ENCODE data around the gene CCIN. TPM values are rescaled to one million over a fixed set of nuclear protein-coding genes. Genes with fewer than 3 reads are reported as not detected.

CCIN gene
- total RNA-seq, 1 experiment from 2014 or later = 0.20 TPM

- Histone ChIP-seq H4K20me1 (ENCODE audit: insufficient read depth) (no peaks in the 10 kb centered on the region), H2AFZ (ENCODE audit: low read depth, low read length, poor library complexity, severe bottlenecking) (no peak overlapping the region), H3K79me2 (ENCODE audit: insufficient read depth, low read length) (no peaks in the 10 kb centered on the region), H3K9ac (ENCODE audit: low read length) (no peak overlapping the region), H3K9me2 (ENCODE audit: insufficient read depth) (no peaks in the 10 kb centered on the region), H3K4me3 (replicated peaks in 1 of 2; ENCODE audit: low read depth in 1 of 2, low read length in 2 of 2) (no peak overlapping the region), H3K4me2 (ENCODE audit: low read length) (no peak overlapping the region), H3K27me3 (ENCODE audit: insufficient read depth, low read length) (no peaks in the 10 kb centered on the region), H3K36me3 (ENCODE audit: control insufficient read depth in 1 of 2, insufficient read depth in 2 of 2, low read length in 2 of 2) (no peaks in the 10 kb centered on the region), H3K9me3 (ENCODE audit: control insufficient read depth in 1 of 2, insufficient read depth in 1 of 2, low read depth in 1 of 2, low read length in 2 of 2) (no peaks in the 10 kb centered on the region; a peak in 1 of 4 replicates), H3K4me1 (ENCODE audit: control insufficient read depth in 1 of 2, insufficient read depth in 2 of 2, low read length in 2 of 2) (peaks cover 7 to 12% of the 10 kb centered on the region in 2 experiments), H3K27ac (ENCODE audit: low read depth, low read length) (no peak overlapping the region)
- TF ChIP-seq ZFX (IDR thresholded peaks at IDR 0.05) = no peak
- BruUV-seq (replicated peaks) = no TSS peak
- intact Hi-C loops (cut with micrococcal nuclease) = no loop called here
- ChIA-PET RAD21 (ENCODE audit: low non-redundant PET in 1 of 2, low total read pairs in 2 of 2, uncharacterized antibody in 2 of 2, unreplicated experiment in 2 of 2) (no interaction called here), CTCF (no interaction called here), POLR2A (no interaction called here)
- ATAC-seq = no peak
- no peak for DNase-seq (ENCODE audit: low read depth, low spot score)
Observed at GRCh38 chr9:36151316-36152210, 17.6 kb upstream of the CCIN start.

GRCh38 chr9:36152741-36153438 lies 16.3 kb upstream of the CCIN start:
- BruUV-seq (replicated peaks) = no TSS peak
- H3K4me3 ChIP-seq (replicated peaks in 1 of 2; ENCODE audit: low read depth in 1 of 2, low read length in 2 of 2) = no peak overlapping the region
- intact Hi-C loops (cut with micrococcal nuclease) = no loop called here
- H2AFZ ChIP-seq (ENCODE audit: low read depth, low read length, poor library complexity, severe bottlenecking) = no peak overlapping the region
- H3K27ac ChIP-seq (ENCODE audit: low read depth, low read length) = no peak overlapping the region
- no peaks in the 10 kb centered on the region; a peak in 1 of 4 replicates for H3K9me3 ChIP-seq (ENCODE audit: control insufficient read depth in 1 of 2, insufficient read depth in 1 of 2, low read depth in 1 of 2, low read length in 2 of 2)
- POLR2A ChIA-PET = no interaction called here
- no peaks in the 10 kb centered on the region for H3K9me2 ChIP-seq (ENCODE audit: insufficient read depth)
- CTCF ChIA-PET = no interaction called here
- no peaks in the 10 kb centered on the region for H3K79me2 ChIP-seq (ENCODE audit: insufficient read depth, low read length)
- no peak overlapping the region for H3K9ac ChIP-seq (ENCODE audit: low read length)
- DNase-seq (ENCODE audit: low read depth, low spot score) = no peak
- RAD21 ChIA-PET (ENCODE audit: low non-redundant PET in 1 of 2, low total read pairs in 2 of 2, uncharacterized antibody in 2 of 2, unreplicated experiment in 2 of 2) = no interaction called here
- H3K4me1 ChIP-seq (ENCODE audit: control insufficient read depth in 1 of 2, insufficient read depth in 2 of 2, low read length in 2 of 2) = peaks cover 7 to 12% of the 10 kb centered on the region in 2 experiments
- no peaks in the 10 kb centered on the region for H3K36me3 ChIP-seq (ENCODE audit: control insufficient read depth in 1 of 2, insufficient read depth in 2 of 2, low read length in 2 of 2)
- no peak for ATAC-seq
- H3K4me2 ChIP-seq (ENCODE audit: low read length) = no peak overlapping the region
- H4K20me1 ChIP-seq (ENCODE audit: insufficient read depth) = no peaks in the 10 kb centered on the region
- H3K27me3 ChIP-seq (ENCODE audit: insufficient read depth, low read length) = no peaks in the 10 kb centered on the region
- TF ChIP-seq ZBTB33 (IDR thresholded peaks at IDR 0.05; ENCODE audit: extremely low read depth, insufficient replicate concordance, low read length) (no peak), EZH2phosphoT487 (IDR thresholded peaks at IDR 0.05; ENCODE audit: borderline replicate concordance) (no peak), JUND (IDR thresholded peaks at IDR 0.05) (no peak), SRF (IDR thresholded peaks at IDR 0.05; ENCODE audit: low read depth) (no peak), ATF3 (IDR thresholded peaks at IDR 0.05) (no peak), MAX (IDR thresholded peaks at IDR 0.05) (no peak), SP1 (IDR thresholded peaks at IDR 0.05; ENCODE audit: low read depth) (no peak), CEBPB (IDR thresholded peaks at IDR 0.05; ENCODE audit: low read depth) (no peak), YY1 (IDR thresholded peaks at IDR 0.05; ENCODE audit: extremely low read depth, insufficient replicate concordance, low read depth, low read length) (no peak), ZFX (IDR thresholded peaks at IDR 0.05) (no peak), SIN3A (IDR thresholded peaks at IDR 0.05; ENCODE audit: low read depth) (no peak), CTCF (IDR thresholded peaks at IDR 0.05 in 2 of 3, conservative IDR thresholded peaks at IDR 0.05 in 1 of 3; ENCODE audit: borderline replicate concordance in 1 of 3, insufficient read depth in 1 of 3, low read depth in 2 of 3, low read length in 2 of 3) (no peak), EGR1 (IDR thresholded peaks at IDR 0.05; ENCODE audit: low read depth) (no peak), POLR2A (IDR thresholded peaks at IDR 0.05; ENCODE audit: borderline replicate concordance, extremely low read depth, insufficient read depth, insufficient read length) (no peak), TCF7L2 (IDR thresholded peaks at IDR 0.05; ENCODE audit: borderline replicate concordance, extremely low read depth, insufficient read depth, insufficient read length) (no peak)

Data from HCT116 (cell line).